GM19043 (cell line): ENCODE data around the gene CCDC88B.

Experiments used
- ATAC-seq: cut with Tn5 transposase; IDR thresholded peaks from one replicate; pipeline ENCODE4 v1.9.1; 2021; ENCODE audit warnings: low read depth; ENCODE audit not compliant: unreplicated experiment

Gene CCDC88B, protein sequence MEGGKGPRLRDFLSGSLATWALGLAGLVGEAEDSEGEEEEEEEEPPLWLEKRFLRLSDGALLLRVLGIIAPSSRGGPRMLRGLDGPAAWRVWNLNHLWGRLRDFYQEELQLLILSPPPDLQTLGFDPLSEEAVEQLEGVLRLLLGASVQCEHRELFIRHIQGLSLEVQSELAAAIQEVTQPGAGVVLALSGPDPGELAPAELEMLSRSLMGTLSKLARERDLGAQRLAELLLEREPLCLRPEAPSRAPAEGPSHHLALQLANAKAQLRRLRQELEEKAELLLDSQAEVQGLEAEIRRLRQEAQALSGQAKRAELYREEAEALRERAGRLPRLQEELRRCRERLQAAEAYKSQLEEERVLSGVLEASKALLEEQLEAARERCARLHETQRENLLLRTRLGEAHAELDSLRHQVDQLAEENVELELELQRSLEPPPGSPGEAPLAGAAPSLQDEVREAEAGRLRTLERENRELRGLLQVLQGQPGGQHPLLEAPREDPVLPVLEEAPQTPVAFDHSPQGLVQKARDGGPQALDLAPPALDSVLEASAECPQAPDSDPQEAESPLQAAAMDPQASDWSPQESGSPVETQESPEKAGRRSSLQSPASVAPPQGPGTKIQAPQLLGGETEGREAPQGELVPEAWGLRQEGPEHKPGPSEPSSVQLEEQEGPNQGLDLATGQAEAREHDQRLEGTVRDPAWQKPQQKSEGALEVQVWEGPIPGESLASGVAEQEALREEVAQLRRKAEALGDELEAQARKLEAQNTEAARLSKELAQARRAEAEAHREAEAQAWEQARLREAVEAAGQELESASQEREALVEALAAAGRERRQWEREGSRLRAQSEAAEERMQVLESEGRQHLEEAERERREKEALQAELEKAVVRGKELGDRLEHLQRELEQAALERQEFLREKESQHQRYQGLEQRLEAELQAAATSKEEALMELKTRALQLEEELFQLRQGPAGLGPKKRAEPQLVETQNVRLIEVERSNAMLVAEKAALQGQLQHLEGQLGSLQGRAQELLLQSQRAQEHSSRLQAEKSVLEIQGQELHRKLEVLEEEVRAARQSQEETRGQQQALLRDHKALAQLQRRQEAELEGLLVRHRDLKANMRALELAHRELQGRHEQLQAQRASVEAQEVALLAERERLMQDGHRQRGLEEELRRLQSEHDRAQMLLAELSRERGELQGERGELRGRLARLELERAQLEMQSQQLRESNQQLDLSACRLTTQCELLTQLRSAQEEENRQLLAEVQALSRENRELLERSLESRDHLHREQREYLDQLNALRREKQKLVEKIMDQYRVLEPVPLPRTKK (N-terminal part only)

GRCh38 chr11:64339754-64340408 lies at the start of gene CCDC88B:
CCDC88B (plus strand) TSS chr11:64340204; CDS start chr11:64340267, 63 bp downstream.
- no peak for ATAC-seq

- no peak for ATAC-seq
Measured at GRCh38 chr11:64290352-64291261, 49.4 kb upstream of the CCDC88B start.

DNA sequence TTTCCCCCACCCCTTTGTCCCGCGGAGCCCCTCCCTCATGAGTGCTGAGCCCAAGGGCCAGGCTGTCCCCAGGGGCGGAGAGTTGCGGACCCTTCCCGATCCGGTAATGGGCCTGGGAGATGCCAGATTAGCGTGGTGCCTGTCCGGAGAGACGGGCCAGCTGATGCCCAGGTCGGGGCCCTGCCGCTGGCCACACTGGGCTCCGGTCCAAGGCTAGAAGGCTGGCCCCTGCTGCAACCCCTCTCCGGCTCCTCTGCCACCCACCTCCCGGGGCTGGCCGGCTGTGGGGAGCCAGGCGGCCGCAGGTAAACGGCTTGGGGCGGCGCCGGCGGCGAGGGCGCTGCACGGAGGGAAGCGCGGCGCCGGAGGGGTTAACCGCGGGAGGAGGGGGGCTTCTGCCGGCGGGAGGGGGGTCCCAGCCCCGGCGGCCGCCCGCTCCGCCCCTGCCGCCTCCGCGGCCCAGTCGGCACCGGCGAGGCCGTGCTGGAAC lies 48.7 kb upstream of the CCDC88B start, which contains the start of gene KCNK4:
Gene KCNK4, plus strand, starts transcription at position 41 of the 490 bp plus-strand sequence. CDS start 1,717 bp downstream, outside the sequence.
- no peak for ATAC-seq

GRCh38 chr11:64291752-64292459 lies 48.1 kb upstream of the CCDC88B start:
- no peak for ATAC-seq

GRCh38 chr11:64292460-64293254 lies 47.3 kb upstream of the CCDC88B start:
- ATAC-seq, result no peak

DNA sequence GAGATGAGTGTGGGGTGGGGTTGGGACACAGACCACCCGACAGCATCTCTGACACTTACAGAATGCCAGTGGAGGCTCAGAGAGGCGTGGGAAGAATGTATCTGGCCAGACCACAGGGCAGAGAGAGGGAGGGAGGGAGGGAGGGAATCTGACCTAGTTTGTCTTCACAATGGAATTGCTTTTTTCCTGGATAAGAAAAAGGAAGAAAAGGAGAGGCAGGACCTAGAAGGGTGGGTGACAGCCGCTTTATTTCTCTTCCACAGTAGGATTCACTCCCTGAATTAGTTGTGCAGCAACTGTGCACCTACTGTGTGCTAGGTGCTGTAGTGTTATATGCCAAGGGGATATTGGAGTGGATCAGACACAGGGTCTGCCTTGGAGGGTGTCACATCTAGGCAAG lies 45.2 kb upstream of the CCDC88B start:
- ATAC-seq, result no peak

- no peak for ATAC-seq
Measured at GRCh38 chr11:64295760-64296159, 44.2 kb upstream of the CCDC88B start.

DNA sequence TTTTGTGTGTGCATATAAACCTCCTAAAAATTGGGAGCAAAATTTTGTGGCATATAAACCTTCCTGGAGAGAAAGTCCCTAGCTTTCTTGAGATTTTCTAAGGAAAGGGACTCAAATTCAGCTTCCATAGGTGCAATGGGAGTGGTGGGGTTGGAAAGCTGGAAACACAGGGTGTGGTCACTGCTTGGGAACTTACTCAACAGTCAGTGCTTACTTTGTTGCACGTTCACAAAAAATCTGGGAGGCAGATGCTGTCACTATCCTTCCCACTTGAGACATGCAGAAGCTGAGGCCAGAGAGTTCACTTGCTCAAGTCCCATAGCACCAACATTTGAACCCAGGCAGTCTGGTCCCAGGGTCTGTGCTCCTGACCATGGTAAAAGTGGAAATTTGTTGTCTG lies 43.8 kb upstream of the CCDC88B start:
- ATAC-seq, result no peak

- ATAC-seq, result no peak
Measured at GRCh38 chr11:64296830-64297698, 42.9 kb upstream of the CCDC88B start.

- no peak for ATAC-seq
Measured at GRCh38 chr11:64297699-64298358, 42.2 kb upstream of the CCDC88B start.

DNA sequence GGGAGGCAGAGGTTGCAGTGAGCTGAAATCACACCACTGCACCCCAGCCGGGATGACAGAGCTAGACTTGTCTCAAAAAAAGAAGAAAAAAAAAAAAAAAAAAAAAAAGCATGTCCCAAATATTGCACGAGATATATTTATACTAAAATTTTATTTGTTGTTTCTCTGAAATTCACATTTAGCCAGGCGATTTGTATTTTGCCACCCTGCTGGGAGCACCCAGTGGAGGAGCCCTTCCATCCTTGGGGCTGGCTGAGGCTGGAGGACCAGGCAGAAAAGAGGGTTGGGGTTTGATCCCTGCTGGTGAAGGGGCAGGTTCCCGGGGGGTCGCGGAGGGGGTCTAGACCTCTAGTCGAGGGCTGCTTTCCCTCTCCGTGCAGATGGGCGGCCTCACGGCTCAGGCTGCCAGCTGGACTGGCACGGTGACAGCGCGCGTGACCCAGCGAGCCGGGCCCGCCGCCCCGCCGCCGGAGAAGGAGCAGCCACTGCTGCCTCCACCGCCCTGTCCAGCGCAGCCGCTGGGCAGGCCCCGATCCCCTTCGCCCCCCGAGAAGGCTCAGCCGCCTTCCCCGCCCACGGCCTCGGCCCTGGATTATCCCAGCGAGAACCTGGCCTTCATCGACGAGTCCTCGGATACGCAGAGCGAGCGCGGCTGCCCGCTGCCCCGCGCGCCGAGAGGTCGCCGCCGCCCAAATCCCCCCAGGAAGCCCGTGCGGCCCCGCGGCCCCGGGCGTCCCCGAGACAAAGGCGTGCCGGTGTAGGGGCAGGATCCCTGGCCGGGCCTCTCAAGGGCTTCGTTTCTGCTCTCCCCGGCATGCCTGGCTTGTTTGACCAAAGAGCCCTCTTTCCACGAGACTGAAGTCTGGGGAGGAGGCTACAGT lies 40.8 kb upstream of the CCDC88B start:
- ATAC-seq, result no peak

GRCh38 chr11:64299847-64300648 lies 40.0 kb upstream of the CCDC88B start, which contains the start of gene CATSPERZ:
CATSPERZ (plus strand) TSS chr11:64300358; CDS start chr11:64300411, 53 bp downstream.
- ATAC-seq, result no peak

DNA sequence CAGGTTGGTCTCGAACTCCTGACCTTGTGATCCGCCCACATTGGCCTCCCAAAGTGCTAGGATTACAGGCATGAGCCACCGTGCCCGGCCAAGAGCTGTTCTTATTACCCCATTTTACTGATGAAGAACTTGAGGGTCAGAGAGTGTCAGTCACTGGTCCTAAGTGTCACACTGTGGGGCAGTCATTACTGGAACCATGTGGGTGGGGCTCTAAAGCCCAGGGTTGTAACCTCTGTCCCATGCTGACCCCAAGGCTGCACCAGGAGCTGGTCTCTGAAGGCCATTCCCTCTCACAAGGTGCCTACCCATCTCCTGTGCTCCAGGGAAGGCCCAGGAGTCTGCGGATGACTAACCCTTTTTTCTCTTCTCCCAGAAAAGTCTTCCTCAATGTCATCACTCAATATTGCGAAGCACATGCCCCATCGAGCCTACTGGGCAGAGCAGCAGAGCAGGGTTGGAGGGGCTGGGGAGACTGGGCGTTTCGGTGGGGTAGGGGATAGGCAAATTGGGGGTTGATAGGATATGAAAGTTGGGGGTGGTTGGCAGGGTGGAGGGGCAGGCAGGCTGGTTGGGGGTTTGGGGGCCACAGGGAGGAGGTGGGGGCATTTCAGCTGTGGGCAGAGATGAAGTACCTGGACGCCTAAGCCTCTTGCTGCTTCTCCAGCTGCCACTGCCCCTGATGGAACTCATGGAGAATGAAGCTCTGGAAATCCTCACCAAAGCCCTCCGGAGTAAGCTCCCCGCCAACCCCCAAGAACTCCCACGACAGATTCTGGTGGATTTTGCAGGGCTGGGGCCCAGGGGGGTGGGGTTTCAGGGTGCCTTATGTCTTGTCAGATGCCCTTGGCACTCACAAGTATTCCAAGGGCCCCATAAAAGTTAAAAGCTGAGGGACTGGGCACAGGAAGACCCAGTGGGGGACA lies 36.6 kb upstream of the CCDC88B start:
- no peak for ATAC-seq
